LNCaP clone FGC (cell line): ENCODE measurements around the gene ZBTB25.

Experiments
- DNase-seq: peaks from one replicate; pipeline ENCODE4 v3.0.0-alpha.2; 2011; ENCODE audit warnings: low read depth
- H3K4me3 ChIP-seq: 2 replicates; pipeline ENCODE4 v1.5.1; 2011; ENCODE audit warnings: mild to moderate bottlenecking, low read depth, low read length, control low read depth
- TF ChIP-seq, protein P1 (sequence below): IDR thresholded peaks from 2 replicates; pipeline ENCODE4 v1.5.1; 2012; ENCODE audit warnings: mild to moderate bottlenecking; ENCODE audit not compliant: control insufficient read depth, insufficient read depth; ENCODE audit errors: extremely low read depth

ZBTB25 gene

DNA sequence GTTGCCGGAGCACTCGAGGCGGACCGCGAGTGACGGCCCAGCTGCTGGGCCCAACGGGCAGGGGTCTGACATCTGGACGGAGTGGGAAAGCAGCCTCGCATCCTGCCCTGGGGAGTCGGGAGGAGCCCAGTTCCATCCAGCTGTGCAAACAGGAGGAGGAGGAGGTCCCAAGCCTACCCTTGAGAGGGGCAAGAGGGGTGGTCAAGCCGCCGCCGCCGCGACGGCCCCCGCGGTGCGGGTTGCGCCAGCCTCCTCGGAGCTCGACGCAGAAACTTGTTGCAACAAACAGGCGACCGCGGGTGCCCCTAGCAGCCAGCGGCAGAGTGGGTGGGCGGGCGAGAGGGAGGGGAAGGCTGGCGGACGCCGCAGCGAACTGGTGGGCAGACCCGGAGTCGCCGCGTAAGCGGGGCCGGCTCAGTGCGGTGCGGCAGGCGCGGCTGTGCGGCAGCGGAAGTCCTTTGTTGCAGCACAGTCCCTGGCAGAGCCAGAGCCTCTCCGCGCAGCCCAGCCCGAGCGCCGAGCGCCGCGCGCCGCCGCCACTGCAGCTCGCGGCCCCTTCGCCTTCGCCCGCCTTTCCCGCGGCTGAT is 765 bp upstream of the ZBTB25 start, which contains the start of gene ZBTB1:
Gene ZBTB1 (plus strand): TSS at position 461 of the 587 bp plus-strand sequence. CDS start 16,735 bp downstream, outside the sequence.
- H3K4me3 ChIP-seq, result peak within 1 kb of the TSS; percentile 75
- DNase-seq, result peak; percentile 51
- TF ChIP-seq, protein P1, sequence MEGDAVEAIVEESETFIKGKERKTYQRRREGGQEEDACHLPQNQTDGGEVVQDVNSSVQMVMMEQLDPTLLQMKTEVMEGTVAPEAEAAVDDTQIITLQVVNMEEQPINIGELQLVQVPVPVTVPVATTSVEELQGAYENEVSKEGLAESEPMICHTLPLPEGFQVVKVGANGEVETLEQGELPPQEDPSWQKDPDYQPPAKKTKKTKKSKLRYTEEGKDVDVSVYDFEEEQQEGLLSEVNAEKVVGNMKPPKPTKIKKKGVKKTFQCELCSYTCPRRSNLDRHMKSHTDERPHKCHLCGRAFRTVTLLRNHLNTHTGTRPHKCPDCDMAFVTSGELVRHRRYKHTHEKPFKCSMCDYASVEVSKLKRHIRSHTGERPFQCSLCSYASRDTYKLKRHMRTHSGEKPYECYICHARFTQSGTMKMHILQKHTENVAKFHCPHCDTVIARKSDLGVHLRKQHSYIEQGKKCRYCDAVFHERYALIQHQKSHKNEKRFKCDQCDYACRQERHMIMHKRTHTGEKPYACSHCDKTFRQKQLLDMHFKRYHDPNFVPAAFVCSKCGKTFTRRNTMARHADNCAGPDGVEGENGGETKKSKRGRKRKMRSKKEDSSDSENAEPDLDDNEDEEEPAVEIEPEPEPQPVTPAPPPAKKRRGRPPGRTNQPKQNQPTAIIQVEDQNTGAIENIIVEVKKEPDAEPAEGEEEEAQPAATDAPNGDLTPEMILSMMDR, result no peak

DNA sequence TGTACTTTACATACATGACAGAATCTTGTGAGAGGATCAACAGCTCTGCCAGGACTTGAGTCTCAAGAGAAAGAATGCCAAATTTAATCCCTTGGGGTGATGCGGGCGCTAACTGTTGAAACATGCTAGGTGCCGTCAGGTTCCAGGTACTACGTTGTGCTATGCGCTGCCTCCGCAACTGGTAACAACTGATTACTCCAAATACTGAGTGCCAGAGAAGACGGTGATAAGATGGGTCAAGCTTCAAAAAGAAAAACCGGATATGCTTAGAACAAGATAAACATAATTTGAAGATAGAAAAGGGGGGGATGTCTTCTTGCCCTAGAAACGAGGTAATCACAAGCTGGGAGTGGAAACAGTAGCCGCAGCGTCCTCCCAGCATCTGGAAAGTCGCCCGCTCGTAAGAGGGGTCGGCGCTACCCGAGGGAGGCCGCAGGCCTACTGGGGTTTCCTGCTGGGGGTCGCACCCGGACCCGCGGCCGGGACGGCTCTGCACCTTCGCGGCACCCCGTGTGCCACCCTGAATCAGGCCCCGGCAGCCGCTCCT is 678 bp downstream of the ZBTB25 start:
- no peak for DNase-seq
- peak overlapping the region; percentile 75 for H3K4me3 ChIP-seq
- TF ChIP-seq, protein P1, result no peak

DNA sequence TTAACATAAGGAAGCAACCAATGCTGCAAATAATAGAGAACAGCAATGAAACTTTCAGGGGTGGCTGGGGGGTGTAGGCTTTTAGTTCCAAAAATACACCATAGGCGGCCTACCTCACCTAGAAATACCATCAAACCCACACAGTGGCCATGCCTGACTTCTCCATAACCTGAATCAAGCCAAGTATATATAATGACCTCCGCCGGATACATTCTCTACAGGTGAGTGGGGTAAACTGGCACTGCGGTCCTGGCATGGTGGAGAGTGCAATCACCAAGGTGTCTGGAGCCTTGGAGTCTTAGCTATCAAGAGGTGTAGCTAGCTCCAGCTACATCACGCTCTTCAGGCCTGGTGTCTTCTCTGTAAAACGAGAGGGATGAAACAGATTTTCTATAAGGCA is 1.2 kb downstream of the ZBTB25 start:
- TF ChIP-seq, protein P1, result no peak
- no peak for DNase-seq
- peak overlapping the region; percentile 75 for H3K4me3 ChIP-seq

DNA sequence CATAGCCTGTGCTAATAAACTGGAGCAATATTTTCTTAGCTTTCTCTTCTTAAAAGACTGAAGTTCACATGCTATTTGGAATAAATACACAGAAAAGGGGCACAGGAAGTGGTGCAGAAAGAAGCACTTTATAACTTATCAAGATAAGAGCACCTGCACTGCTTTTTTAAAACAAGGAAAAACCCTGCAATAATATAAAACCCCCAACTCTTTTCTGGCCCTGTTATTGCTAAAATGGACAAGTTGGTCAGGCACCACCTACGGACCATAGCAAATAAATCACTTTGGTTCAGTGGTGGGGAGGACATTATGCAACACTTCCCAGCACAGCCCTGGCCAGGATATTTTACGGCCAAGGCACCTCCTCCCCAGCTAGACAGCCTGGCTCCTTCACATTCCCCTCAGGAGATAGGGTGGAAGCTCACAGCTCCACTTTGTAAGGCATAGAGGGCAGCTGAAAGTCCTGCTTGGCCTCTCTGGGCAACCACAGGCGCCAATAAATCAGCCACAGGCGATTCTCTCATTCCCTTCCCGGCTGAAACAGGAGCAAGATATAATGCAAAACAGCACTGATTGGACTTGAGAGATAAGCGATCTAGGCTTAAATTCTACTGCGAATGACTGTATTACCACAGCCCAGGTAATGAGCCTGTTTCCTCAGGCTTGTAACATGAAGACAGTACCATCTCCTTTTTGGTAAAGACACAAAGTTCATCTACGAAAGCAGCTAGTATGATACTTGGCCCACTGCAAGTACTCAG is 2.0 kb downstream of the ZBTB25 start:
- peak overlapping the region; percentile 75 for H3K4me3 ChIP-seq
- DNase-seq, result no peak
- TF ChIP-seq, protein P1, result no peak; the same call in 1 of the 2 replicates

DNA sequence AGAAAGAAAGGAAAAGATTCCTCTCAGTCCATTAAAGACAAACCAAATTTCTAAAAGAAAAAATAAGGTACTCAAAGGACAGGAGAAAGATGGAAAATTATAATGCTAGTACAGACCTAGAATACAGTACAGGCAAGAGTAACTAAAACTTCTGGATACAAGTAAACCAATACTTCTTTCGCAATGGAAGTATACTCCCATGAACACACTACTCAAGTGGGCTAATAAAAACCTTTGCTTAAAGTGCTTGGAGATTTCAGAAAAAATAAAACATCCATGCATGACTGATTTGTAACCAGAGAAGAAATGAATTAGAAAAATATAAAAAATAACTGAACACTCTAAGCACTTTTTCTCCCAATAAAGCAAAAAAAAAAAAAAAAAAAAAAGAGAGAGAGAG is 3.5 kb downstream of the ZBTB25 start:
- no peak overlapping the region for H3K4me3 ChIP-seq
- TF ChIP-seq, protein P1, result no peak
- DNase-seq, result no peak

DNA sequence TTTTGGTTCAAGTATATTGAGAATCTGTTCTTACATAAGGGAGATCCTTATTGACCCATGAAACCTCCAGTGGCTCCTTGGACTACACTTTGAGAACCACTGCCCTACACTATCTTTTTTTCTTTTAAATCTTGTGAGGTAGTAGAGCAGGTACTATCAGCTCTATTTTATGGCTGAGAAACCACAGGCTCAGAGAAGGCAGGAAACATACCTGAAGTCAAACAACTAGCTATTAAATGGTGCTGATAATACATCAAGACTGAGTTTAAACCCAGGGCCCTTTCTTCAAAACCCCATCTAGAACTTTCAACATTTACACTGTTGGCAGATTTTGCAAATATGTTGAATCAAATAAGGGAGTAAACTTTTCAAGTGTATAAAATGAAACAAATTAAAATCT is 6.9 kb downstream of the ZBTB25 start:
- TF ChIP-seq, protein P1, result no peak
- DNase-seq, result no peak
- no peak overlapping the region for H3K4me3 ChIP-seq
